Limb (tissue), 2 donors: ENCODE results near the gene COL23A1.
"Not testable (repeated sequence)": the region's sequence is repeated elsewhere in the genome, so short reads cannot be mapped to it uniquely, and the experiment has no call there.

Source experiments
- DNase-seq, 2 donors: peaks; one replicate each; pipeline ENCODE4 v3.0.0-alpha.2; 2016; ENCODE audit errors: extremely low spot score in 2 of 2

Gene COL23A1

GRCh38 chr5:178273665-178274541 is 316.3 kb downstream of the COL23A1 start:
- no peak for DNase-seq

GRCh38 chr5:178273041-178273440 is 317.2 kb downstream of the COL23A1 start:
- no peak for DNase-seq

GRCh38 chr5:178272591-178272990 is 317.6 kb downstream of the COL23A1 start:
- DNase-seq, result no peak

GRCh38 chr5:178271726-178272479 is 318.3 kb downstream of the COL23A1 start:
- no peak for DNase-seq

GRCh38 chr5:178271231-178271630 is 319.0 kb downstream of the COL23A1 start:
- no peak for DNase-seq

GRCh38 chr5:178269499-178269898 is 320.7 kb downstream of the COL23A1 start:
- DNase-seq, result no peak

- no peak for DNase-seq
Observed at GRCh38 chr5:178267876-178268275, 322.3 kb downstream of the COL23A1 start.

- DNase-seq, result no peak
Observed at GRCh38 chr5:178267245-178267644, 322.9 kb downstream of the COL23A1 start.

GRCh38 chr5:178266581-178266980 is 323.6 kb downstream of the COL23A1 start:
- no peak for DNase-seq

- no peak for DNase-seq
Observed at GRCh38 chr5:178265746-178266145, 324.4 kb downstream of the COL23A1 start.

- DNase-seq, result no peak
Observed at GRCh38 chr5:178264044-178264443, 326.1 kb downstream of the COL23A1 start.

- DNase-seq, result no peak
Observed at GRCh38 chr5:178261666-178262600, 328.3 kb downstream of the COL23A1 start.

GRCh38 chr5:178259623-178260536 is 330.3 kb downstream of the COL23A1 start:
- DNase-seq, result no peak

- no peak for DNase-seq
Observed at GRCh38 chr5:178257650-178258049, 332.5 kb downstream of the COL23A1 start.

- DNase-seq, result no peak
Observed at GRCh38 chr5:178256746-178257145, 333.4 kb downstream of the COL23A1 start.

GRCh38 chr5:178253632-178254031 is 336.6 kb downstream of the COL23A1 start:
- not testable (repeated sequence) for DNase-seq

- DNase-seq, result no peak
Observed at GRCh38 chr5:178252258-178252657, 337.9 kb downstream of the COL23A1 start.

GRCh38 chr5:178250263-178250662 is 339.9 kb downstream of the COL23A1 start:
- no peak for DNase-seq

GRCh38 chr5:178249191-178249989 is 340.8 kb downstream of the COL23A1 start:
- no peak for DNase-seq

- DNase-seq, result no peak
Observed at GRCh38 chr5:178248750-178249149, 341.4 kb downstream of the COL23A1 start.
